Activated CD4-positive, alpha-beta T cell treated with anti-CD3 and anti-CD28 coated beads, Interleukin-2, amount 50 U/mL, for 16 hours (primary cell): ENCODE measurements around the gene FYCO1.

Source experiments
- DNase-seq: peaks from one replicate; pipeline ENCODE4 v3.0.0-alpha.2; 2020

FYCO1 gene

GRCh38 chr3:45880725-45881077, 114.9 kb downstream of the FYCO1 start:
- DNase-seq = no peak

GRCh38 chr3:45878124-45878523, 117.5 kb downstream of the FYCO1 start:
- no peak for DNase-seq

GRCh38 chr3:45874677-45875346, 120.8 kb downstream of the FYCO1 start:
- no peak for DNase-seq

- DNase-seq = no peak
Observed at GRCh38 chr3:45873638-45874037, 122.0 kb downstream of the FYCO1 start.

GRCh38 chr3:45873036-45873435, 122.6 kb downstream of the FYCO1 start:
- DNase-seq = no peak

- no peak for DNase-seq
Observed at GRCh38 chr3:45872569-45872968, 123.1 kb downstream of the FYCO1 start.

GRCh38 chr3:45871780-45872179, 123.8 kb downstream of the FYCO1 start:
- no peak for DNase-seq

GRCh38 chr3:45870099-45870498, 125.5 kb downstream of the FYCO1 start:
- peak; percentile 37 for DNase-seq

- DNase-seq = no peak
Observed at GRCh38 chr3:45869638-45870037, 126.0 kb downstream of the FYCO1 start.

GRCh38 chr3:45868650-45869049, 127.0 kb downstream of the FYCO1 start:
- DNase-seq = no peak

GRCh38 chr3:45868213-45868612, 127.4 kb downstream of the FYCO1 start:
- DNase-seq = no peak
